Endothelial cell of umbilical vein (primary cell): Measurements from ENCODE around the gene BASP1. TPM values are rescaled to one million over a fixed set of nuclear protein-coding genes. Genes with fewer than 3 reads are reported as not detected.

Experiments
- BruUV-seq: library from RNA; stranded (reverse); fragments of 400-500 nt; replicated peaks from 2 replicates; lab custom pipeline; 2021; lab: Mats Ljungman, UMichigan
- CTCF ChIA-PET: fragments of 300-600, 350-600 bp; sonication (Branson Sonifier 250); formaldehyde crosslinking; loops from one replicate; lab custom pipeline; 2021; ENCODE audit warnings: antibody characterized with exemption, inconsistent platforms; lab: Charles Lee
- POLR2A ChIA-PET: fragments of 300-600, 350-600 bp; sonication (Branson Sonifier 250); formaldehyde crosslinking; loops from one replicate; lab custom pipeline; 2021; ENCODE audit warnings: antibody characterized with exemption, inconsistent platforms; lab: Charles Lee
- DNase-seq: peaks from one replicate; pipeline ENCODE4 v3.0.0-alpha.2; 2011; ENCODE audit warnings: low read depth, low spot score
- FAIRE-seq: peaks from 2 replicates; lab custom pipeline; 2011; peaks lifted over from hg19 to GRCh38; lab: Jason Lieb, UNC
- H2AFZ ChIP-seq: 2 replicates; pipeline ENCODE4 v1.6.0; 2012; ENCODE audit warnings: low read depth, low read length, control low read depth, inconsistent platforms
- H3K27ac ChIP-seq: 2 replicates; pipeline ENCODE4 v1.5.1; 2011; ENCODE audit warnings: low read depth, mild to moderate bottlenecking, control low read depth, low read length, moderate library complexity; ENCODE audit not compliant: insufficient read depth
- H3K27me3 ChIP-seq, 2 experiments: 2 replicates each; pipeline versions ENCODE4 v1.6.0 to v1.6.1; 2011; ENCODE audit warnings: low read length in 2 of 2, mixed read lengths in 1 of 2; ENCODE audit not compliant: control insufficient read depth in 2 of 2, insufficient read depth in 2 of 2
- H3K36me3 ChIP-seq, 2 experiments: 2 replicates in 1 of 2; 3 replicates in 1 of 2; pipeline ENCODE4 v1.5.1; 2011; ENCODE audit warnings: low read length in 2 of 2, mild to moderate bottlenecking in 1 of 2, moderate library complexity in 1 of 2; ENCODE audit not compliant: control insufficient read depth in 2 of 2, insufficient read depth in 2 of 2; ENCODE audit errors: extremely low read depth in 1 of 2
- H3K4me1 ChIP-seq: 3 replicates; pipeline ENCODE4 v1.5.1; 2011; ENCODE audit warnings: mild to moderate bottlenecking, low read length; ENCODE audit not compliant: control insufficient read depth, insufficient read depth; ENCODE audit errors: extremely low read depth
- H3K4me2 ChIP-seq: 2 replicates; pipeline ENCODE4 v1.6.1; 2011; ENCODE audit warnings: low read length, control low read depth, mixed read lengths; ENCODE audit not compliant: insufficient read depth
- H3K4me3 ChIP-seq, 3 experiments: fragments of 200-600 bp in 1 of 3; sonication (generic), shearing (Covaris generic) in 1 of 3; replicated peaks in 1 of 3; 2 replicates each; pipeline ENCODE4 v1.5.1; 2011 to 2016; ENCODE audit warnings: control low read depth in 3 of 3, low read length in 3 of 3, mild to moderate bottlenecking in 2 of 3, inconsistent platforms in 1 of 3, low read depth in 1 of 3, moderate library complexity in 1 of 3; ENCODE audit not compliant: insufficient read depth in 1 of 3
- H3K79me2 ChIP-seq: 2 replicates; pipeline ENCODE4 v1.6.0; 2012; ENCODE audit warnings: low read length, inconsistent platforms; ENCODE audit not compliant: control insufficient read depth, insufficient read depth
- H3K9ac ChIP-seq: replicated peaks from 2 replicates; pipeline ENCODE3; 2011; ENCODE audit warnings: low read length, control low read depth; ENCODE audit not compliant: insufficient read depth; ENCODE audit errors: extremely low read depth
- H3K9me1 ChIP-seq: replicated peaks from 3 replicates; pipeline ENCODE4 v1.6.0; 2011; ENCODE audit warnings: mild to moderate bottlenecking, low read length; ENCODE audit not compliant: control insufficient read depth, insufficient read depth; ENCODE audit errors: extremely low read depth
- H3K9me3 ChIP-seq: replicated peaks from 2 replicates; pipeline ENCODE4 v1.5.1; 2012; ENCODE audit warnings: low read length, inconsistent platforms; ENCODE audit not compliant: control insufficient read depth, insufficient read depth
- H4K20me1 ChIP-seq: replicated peaks from 2 replicates; pipeline ENCODE3; 2011; ENCODE audit warnings: mild to moderate bottlenecking, low read length; ENCODE audit not compliant: control insufficient read depth, insufficient read depth; ENCODE audit errors: extremely low read depth
- CTCF ChIP-seq, 2 donors: IDR thresholded peaks; 1 replicate in 1 of 2; 2 replicates in 1 of 2; pipeline ENCODE4 v1.5.1; 2011; ENCODE audit warnings: low read length in 2 of 2, mild to moderate bottlenecking in 2 of 2, moderate library complexity in 2 of 2, control low read depth in 1 of 2, inconsistent platforms in 1 of 2, low read depth in 1 of 2; ENCODE audit not compliant: insufficient read depth in 1 of 2; ENCODE audit errors: extremely low read depth in 1 of 2
- EZH2 ChIP-seq: IDR thresholded peaks from 2 replicates; pipeline ENCODE4 v1.6.1; 2012; ENCODE audit warnings: borderline replicate concordance, low read depth, mild to moderate bottlenecking, moderate library complexity, low read length, inconsistent platforms; ENCODE audit not compliant: severe bottlenecking
- FOS ChIP-seq: IDR thresholded peaks from 2 replicates; pipeline ENCODE4 v1.6.1; 2011; ENCODE audit warnings: mild to moderate bottlenecking, low read length, moderate library complexity, borderline replicate concordance; ENCODE audit not compliant: insufficient read depth
- GATA2 ChIP-seq: IDR thresholded peaks from 2 replicates; pipeline ENCODE4 v1.7.0; 2011; ENCODE audit warnings: low read depth, mild to moderate bottlenecking, moderate library complexity, mixed read lengths, low read length; ENCODE audit not compliant: insufficient read length, insufficient read depth
- JUN ChIP-seq: IDR thresholded peaks from 2 replicates; pipeline ENCODE4 v1.6.1; 2011; ENCODE audit warnings: borderline replicate concordance, low read depth; ENCODE audit not compliant: insufficient read length, insufficient read depth
- MAX ChIP-seq: IDR thresholded peaks from 2 replicates; pipeline ENCODE4 v1.6.1; 2011; ENCODE audit not compliant: insufficient read depth, insufficient read length
- MYC ChIP-seq: IDR thresholded peaks from one replicate; pipeline ENCODE4 v1.6.1; 2011; ENCODE audit warnings: mild to moderate bottlenecking, low read depth, low read length
- POLR2A ChIP-seq: IDR thresholded peaks from 2 replicates; pipeline ENCODE4 v1.6.1; 2012; ENCODE audit warnings: low read depth, mild to moderate bottlenecking, control low read depth, low read length
- POLR2AphosphoS5 ChIP-seq: IDR thresholded peaks from 2 replicates; pipeline ENCODE4 v1.6.1; 2012; ENCODE audit warnings: low read depth, mild to moderate bottlenecking, control low read depth, low read length, moderate library complexity; ENCODE audit not compliant: insufficient read depth
- dilution Hi-C: fragments of 300-500 bp; cut with MboI; formaldehyde crosslinking; loops from one replicate; pipeline ENCODE4 v1.15.0; 2019; ENCODE audit warnings: low sequenced_read_pairs; ENCODE audit not compliant: extremely low pct_ligation_motif_present
- intact Hi-C: fragments of 100-400 bp; cut with micrococcal nuclease; formaldehyde crosslinking; loops from one replicate; pipeline ENCODE4 v1.10.0; 2022
- polyA plus RNA-seq, 4 experiments: library from polyadenylated mRNA; depleted of rRNA in 3 of 4; stranded (reverse) in 3 of 4; unstranded in 1 of 4; fragments of >200 nt; gene quantifications; 2 replicates each; pipeline versions ENCODE4 v1.2.1 to v1.2.3, GENCODE V29; 2011 to 2012; ENCODE audit warnings: missing spikeins in 1 of 4
- total RNA-seq: library from RNA; stranded (reverse); gene quantifications from 2 replicates; pipeline ENCODE4 v1.2.3, GENCODE V29; 2021

Gene BASP1
- total and polyA plus RNA-seq, 2 donors (not counting 3 experiments of a cell fraction or from before 2014, with no cell fraction given): 69.4 to 79.3 TPM

- peaks cover 5% of the 10 kb centered on the region for H4K20me1 ChIP-seq
Observed at GRCh38 chr5:17267106-17267505, 49.7 kb downstream of the BASP1 start.

More at GRCh38 chr5:17267106-17267505, 49.7 kb downstream of the BASP1 start:
- DNase-seq (no peak), FAIRE-seq (no peak)
- Histone ChIP-seq H3K9me1 (no peaks in the 10 kb centered on the region), H3K27me3 (no peaks in the 10 kb centered on the region), H3K4me2 (no peak overlapping the region), H3K4me3 (no peak overlapping the region), H3K9me3 (no peaks in the 10 kb centered on the region), H3K4me1 (no peaks in the 10 kb centered on the region), H3K79me2 (peaks cover 88% of the 10 kb centered on the region), H2AFZ (no peak overlapping the region), H3K27ac (no peak overlapping the region), H3K9ac (no peak overlapping the region), H3K36me3 (no peaks in the 10 kb centered on the region)
- ChIA-PET POLR2A (interaction anchor here (0.7 kb wide), 1 partner anchor 29 kb away, joined by 3 read pairs; no protein-coding TSS in a partner anchor), CTCF (interaction anchor here (0.6 kb wide), 2 partner anchors 12 to 779 kb away, joined by 3 read pairs; no protein-coding TSS in a partner anchor)
- dilution Hi-C loops (no loop called here), intact Hi-C loops (no loop called here)
- BruUV-seq: no TSS peak
- TF ChIP-seq MAX: no peak
- TF ChIP-seq GATA2: no peak
- no peak for TF ChIP-seq CTCF (IDR thresholded peaks at IDR 0.05; ENCODE audit: extremely low read depth in 1 of 2, insufficient read depth in 1 of 2, low read depth in 1 of 2, low read length in 2 of 2)
- TF ChIP-seq EZH2: no peak
- TF ChIP-seq FOS: no peak
- TF ChIP-seq MYC: no peak
- TF ChIP-seq POLR2A: no peak
- TF ChIP-seq POLR2AphosphoS5: no peak
- no peak for TF ChIP-seq JUN
